ENCODE data around the gene NACC2.

DNA sequence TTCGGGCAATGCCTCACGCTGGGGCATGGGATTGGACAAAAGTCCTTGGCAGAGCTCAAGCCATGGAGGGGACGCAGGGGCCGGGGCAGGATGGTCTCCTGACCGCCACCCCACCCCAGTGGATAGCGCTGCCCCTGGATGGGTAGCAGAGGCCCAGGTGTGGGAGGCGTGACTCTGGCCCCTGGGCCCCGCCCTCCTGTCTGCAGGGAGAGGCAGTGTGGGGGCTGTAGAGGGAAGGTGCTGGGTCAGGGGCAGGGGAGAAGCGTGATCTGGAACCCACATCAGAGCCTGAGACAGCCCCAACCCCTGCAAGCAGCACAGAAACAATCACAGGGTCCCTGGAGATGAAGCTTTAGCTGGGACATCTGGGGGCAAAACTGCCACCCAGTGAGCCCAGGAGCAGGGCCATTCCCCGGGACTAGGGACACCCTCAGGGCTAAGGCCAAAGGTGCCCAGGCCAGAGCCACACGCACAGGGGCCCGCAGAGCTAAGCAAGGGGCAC is 36.2 kb downstream of the NACC2 start:
- TF ChIP-seq, protein P1, sequence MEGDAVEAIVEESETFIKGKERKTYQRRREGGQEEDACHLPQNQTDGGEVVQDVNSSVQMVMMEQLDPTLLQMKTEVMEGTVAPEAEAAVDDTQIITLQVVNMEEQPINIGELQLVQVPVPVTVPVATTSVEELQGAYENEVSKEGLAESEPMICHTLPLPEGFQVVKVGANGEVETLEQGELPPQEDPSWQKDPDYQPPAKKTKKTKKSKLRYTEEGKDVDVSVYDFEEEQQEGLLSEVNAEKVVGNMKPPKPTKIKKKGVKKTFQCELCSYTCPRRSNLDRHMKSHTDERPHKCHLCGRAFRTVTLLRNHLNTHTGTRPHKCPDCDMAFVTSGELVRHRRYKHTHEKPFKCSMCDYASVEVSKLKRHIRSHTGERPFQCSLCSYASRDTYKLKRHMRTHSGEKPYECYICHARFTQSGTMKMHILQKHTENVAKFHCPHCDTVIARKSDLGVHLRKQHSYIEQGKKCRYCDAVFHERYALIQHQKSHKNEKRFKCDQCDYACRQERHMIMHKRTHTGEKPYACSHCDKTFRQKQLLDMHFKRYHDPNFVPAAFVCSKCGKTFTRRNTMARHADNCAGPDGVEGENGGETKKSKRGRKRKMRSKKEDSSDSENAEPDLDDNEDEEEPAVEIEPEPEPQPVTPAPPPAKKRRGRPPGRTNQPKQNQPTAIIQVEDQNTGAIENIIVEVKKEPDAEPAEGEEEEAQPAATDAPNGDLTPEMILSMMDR (optimal IDR thresholded peaks at IDR 0.05 in 1 of 3, IDR thresholded peaks at IDR 0.05 in 1 of 3, conservative IDR thresholded peaks at IDR 0.05 in 1 of 3; ENCODE audit: extremely low read depth in 1 of 3, insufficient read depth in 2 of 3, low read length in 3 of 3): no peak
- TF ChIP-seq EZH2 (IDR thresholded peaks at IDR 0.05; ENCODE audit: low read length): no peak
